ENCODE results near the gene MAP4. TPM values are rescaled to one million over a fixed set of nuclear protein-coding genes. Genes with fewer than 3 reads are reported as not detected.
"Not testable (repeated sequence)": the region's sequence is repeated elsewhere in the genome, so short reads cannot be mapped to it uniquely, and the experiment has no call there.

The MAP4 gene, protein sequence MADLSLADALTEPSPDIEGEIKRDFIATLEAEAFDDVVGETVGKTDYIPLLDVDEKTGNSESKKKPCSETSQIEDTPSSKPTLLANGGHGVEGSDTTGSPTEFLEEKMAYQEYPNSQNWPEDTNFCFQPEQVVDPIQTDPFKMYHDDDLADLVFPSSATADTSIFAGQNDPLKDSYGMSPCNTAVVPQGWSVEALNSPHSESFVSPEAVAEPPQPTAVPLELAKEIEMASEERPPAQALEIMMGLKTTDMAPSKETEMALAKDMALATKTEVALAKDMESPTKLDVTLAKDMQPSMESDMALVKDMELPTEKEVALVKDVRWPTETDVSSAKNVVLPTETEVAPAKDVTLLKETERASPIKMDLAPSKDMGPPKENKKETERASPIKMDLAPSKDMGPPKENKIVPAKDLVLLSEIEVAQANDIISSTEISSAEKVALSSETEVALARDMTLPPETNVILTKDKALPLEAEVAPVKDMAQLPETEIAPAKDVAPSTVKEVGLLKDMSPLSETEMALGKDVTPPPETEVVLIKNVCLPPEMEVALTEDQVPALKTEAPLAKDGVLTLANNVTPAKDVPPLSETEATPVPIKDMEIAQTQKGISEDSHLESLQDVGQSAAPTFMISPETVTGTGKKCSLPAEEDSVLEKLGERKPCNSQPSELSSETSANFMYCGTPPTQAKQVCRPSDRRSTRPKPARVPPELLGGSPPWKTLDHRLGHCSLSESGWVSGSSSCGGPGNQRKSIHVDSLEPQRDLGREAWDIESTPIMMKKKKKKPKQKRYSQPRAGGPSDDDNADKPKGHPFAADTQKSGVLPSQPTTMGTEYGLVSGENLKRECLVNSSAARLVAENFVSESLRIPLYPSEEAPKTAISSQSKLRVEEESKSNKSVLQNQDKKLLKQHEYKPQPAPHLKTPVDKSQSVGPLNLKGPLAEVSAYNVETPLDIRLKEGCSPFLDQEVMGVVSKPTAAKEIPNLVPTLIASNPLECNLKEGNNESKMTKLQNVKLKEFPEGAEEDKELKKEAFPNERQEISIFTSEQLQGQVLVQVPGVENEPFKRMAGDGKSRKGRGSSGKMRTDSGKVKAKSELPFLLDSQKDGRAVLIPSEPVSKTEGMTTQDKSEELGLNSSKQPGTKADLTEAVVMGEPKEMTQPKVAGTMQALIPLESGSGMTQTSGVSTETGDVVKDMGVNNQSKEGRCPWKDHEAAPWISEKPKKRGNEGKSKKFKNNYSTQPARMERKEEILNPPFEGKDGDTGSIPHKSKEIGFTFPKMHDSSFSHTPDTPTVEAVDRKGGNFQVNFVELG (N-terminal part only)
- 10 to 100 TPM; 95.2 to 96.7 TPM for total RNA-seq

- no peaks in the 10 kb centered on the region for H3K9me3 Mint-ChIP-seq
- DNase-seq, result no peak
- peaks cover 42% of the 10 kb centered on the region for H3K4me1 Mint-ChIP-seq
- no peak within 1 kb of the TSS for H3K4me3 Mint-ChIP-seq
- H3K27ac Mint-ChIP-seq, result peak within 1 kb of the TSS; percentile 61
- H3K27me3 Mint-ChIP-seq, result no peaks in the 10 kb centered on the region
- H3K36me3 Mint-ChIP-seq, result peaks cover 7% of the 10 kb centered on the region
These were observed at the start of gene MAP4 for GRCh38 chr3:48016301-48016973. Gene MAP4 (minus strand): TSS chr3:48016416. CDS start chr3:47998860, 17,556 bp downstream.

- Mint-ChIP-seq H3K36me3 (peaks cover 14% of the 10 kb centered on the region), H3K27me3 (no peaks in the 10 kb centered on the region), H3K4me3 (no peak overlapping the region), H3K27ac (no peak overlapping the region), H3K4me1 (peaks cover 8% of the 10 kb centered on the region), H3K9me3 (peaks cover 3% of the 10 kb centered on the region)
- DNase-seq, result no peak
These were observed 48.8 kb upstream of the MAP4 start for GRCh38 chr3:48065035-48065434.

GRCh38 chr3:48064292-48064829 is 48.1 kb upstream of the MAP4 start:
- DNase-seq, result no peak
- Mint-ChIP-seq H3K9me3 (peaks cover 3% of the 10 kb centered on the region), H3K27me3 (no peaks in the 10 kb centered on the region), H3K4me1 (peaks cover 8% of the 10 kb centered on the region), H3K27ac (no peak overlapping the region), H3K36me3 (peaks cover 16% of the 10 kb centered on the region), H3K4me3 (no peak overlapping the region)

GRCh38 chr3:48061586-48061985 is 45.4 kb upstream of the MAP4 start:
- H3K27ac Mint-ChIP-seq, H3K9me3 Mint-ChIP-seq, H3K27me3 Mint-ChIP-seq, DNase-seq, H3K4me3 Mint-ChIP-seq: not testable (repeated sequence)
- Mint-ChIP-seq H3K36me3 (peaks cover 22% of the 10 kb centered on the region), H3K4me1 (peaks cover 14% of the 10 kb centered on the region)

- Mint-ChIP-seq H3K27ac (no peak overlapping the region), H3K4me1 (peaks cover 11% of the 10 kb centered on the region), H3K36me3 (peaks cover 22% of the 10 kb centered on the region), H3K9me3 (peaks cover 2% of the 10 kb centered on the region), H3K27me3 (no peaks in the 10 kb centered on the region), H3K4me3 (no peak overlapping the region)
- no peak for DNase-seq
These were observed 41.9 kb upstream of the MAP4 start for GRCh38 chr3:48058091-48058490.

DNA sequence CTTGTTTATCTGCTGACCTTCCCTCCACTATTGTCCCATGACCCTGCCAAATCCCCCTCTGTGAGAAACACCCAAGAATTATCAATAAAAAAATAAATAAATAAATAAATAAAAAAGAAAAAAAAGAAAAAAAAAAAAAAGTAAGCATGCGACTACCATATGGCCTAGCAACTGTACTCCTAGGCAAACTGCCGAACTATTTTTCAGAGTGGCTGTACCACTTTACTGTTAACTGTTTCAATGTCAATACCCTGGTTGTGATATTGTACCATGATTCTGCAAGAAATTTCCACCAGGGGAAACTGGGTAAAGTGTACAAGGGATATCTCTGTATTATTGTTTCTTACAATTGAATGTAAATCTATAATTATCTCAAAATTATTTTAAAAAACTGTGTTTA is 41.3 kb upstream of the MAP4 start:
- H3K4me1 Mint-ChIP-seq, result peaks cover 17% of the 10 kb centered on the region
- H3K4me3 Mint-ChIP-seq, result no peak overlapping the region
- no peaks in the 10 kb centered on the region for H3K27me3 Mint-ChIP-seq
- H3K36me3 Mint-ChIP-seq, result peaks cover 19% of the 10 kb centered on the region
- H3K9me3 Mint-ChIP-seq, result peaks cover 2% of the 10 kb centered on the region
- no peak overlapping the region for H3K27ac Mint-ChIP-seq
- no peak for DNase-seq

- Mint-ChIP-seq H3K9me3 (no peaks in the 10 kb centered on the region), H3K4me1 (peaks cover 7% of the 10 kb centered on the region), H3K27me3 (no peaks in the 10 kb centered on the region), H3K4me3 (no peak overlapping the region), H3K27ac (no peak overlapping the region), H3K36me3 (peaks cover 11% of the 10 kb centered on the region)
- DNase-seq, result no peak
These were observed 31.7 kb upstream of the MAP4 start for GRCh38 chr3:48047841-48048464.

DNA sequence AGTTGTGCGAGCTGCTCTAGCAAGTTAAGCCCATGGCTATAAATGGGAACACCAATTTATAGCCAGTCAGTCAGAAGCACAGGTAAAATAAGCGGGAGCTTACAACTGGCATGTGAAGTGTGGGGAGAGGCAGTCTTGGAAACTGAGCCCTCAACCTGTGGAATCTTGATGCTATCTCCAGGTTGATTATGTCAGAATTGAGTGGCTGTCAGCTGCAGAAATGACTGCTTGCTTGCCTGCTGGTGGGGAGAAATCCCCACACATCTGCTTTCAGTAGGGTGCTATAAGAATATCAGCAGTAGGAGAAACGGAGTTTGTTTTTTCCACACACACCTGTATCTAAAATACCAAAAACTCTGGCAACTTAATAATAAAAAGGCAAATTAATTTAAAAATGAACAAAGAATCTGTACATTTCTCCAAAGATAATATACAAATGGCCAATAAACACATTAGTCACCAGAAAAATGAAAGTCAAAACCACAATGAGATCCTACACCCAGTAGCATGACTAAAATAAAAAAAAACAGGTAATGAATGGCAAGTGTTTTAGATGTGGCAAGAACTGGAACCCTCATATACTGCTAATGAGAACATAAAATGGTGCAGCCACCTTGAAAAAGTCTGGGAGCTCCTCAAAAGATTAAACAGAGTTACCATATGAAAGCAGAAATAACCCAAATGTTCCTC is 26.0 kb upstream of the MAP4 start:
- no peaks in the 10 kb centered on the region for H3K9me3 Mint-ChIP-seq
- no peak overlapping the region for H3K4me3 Mint-ChIP-seq
- H3K4me1 Mint-ChIP-seq, result peaks cover 23% of the 10 kb centered on the region
- no peak for DNase-seq
- peaks cover 4% of the 10 kb centered on the region for H3K36me3 Mint-ChIP-seq
- no peaks in the 10 kb centered on the region for H3K27me3 Mint-ChIP-seq
- H3K27ac Mint-ChIP-seq, result no peak overlapping the region

- Mint-ChIP-seq H3K27ac (no peak overlapping the region), H3K36me3 (peaks cover 7% of the 10 kb centered on the region), H3K27me3 (no peaks in the 10 kb centered on the region), H3K9me3 (no peaks in the 10 kb centered on the region), H3K4me3 (no peak overlapping the region), H3K4me1 (peaks cover 21% of the 10 kb centered on the region)
- no peak for DNase-seq
These were observed 23.4 kb upstream of the MAP4 start for GRCh38 chr3:48039487-48040190.

DNA sequence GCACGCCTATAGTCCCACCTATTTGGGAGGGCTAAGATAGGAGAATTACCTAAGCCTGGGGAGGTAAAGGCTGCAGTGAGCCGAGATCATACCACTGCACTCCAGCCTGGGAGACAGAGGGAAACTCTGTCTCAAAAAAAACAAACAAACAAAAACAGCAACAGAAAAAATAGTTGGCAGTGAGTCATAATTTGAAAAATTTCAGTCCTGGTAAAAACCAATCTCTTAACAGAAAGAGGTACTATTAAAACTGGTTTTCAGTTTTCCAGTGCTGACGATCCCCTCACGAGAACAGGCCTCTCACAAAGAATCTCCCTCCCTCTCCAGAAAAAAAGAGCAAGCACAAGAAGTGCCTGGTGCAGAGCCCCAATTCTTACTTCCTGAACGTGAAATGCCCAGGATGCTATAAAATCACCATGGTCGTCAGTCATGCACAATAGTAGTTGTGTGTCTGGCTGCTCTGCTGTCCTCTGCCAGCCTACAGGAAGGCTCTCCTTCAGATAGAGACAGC is 22.8 kb upstream of the MAP4 start:
- no peak for DNase-seq
- H3K4me3 Mint-ChIP-seq, result no peak overlapping the region
- H3K27ac Mint-ChIP-seq, result no peak overlapping the region
- H3K27me3 Mint-ChIP-seq, result no peaks in the 10 kb centered on the region
- H3K4me1 Mint-ChIP-seq, result peaks cover 26% of the 10 kb centered on the region
- H3K9me3 Mint-ChIP-seq, result no peaks in the 10 kb centered on the region
- H3K36me3 Mint-ChIP-seq, result peaks cover 7% of the 10 kb centered on the region

DNA sequence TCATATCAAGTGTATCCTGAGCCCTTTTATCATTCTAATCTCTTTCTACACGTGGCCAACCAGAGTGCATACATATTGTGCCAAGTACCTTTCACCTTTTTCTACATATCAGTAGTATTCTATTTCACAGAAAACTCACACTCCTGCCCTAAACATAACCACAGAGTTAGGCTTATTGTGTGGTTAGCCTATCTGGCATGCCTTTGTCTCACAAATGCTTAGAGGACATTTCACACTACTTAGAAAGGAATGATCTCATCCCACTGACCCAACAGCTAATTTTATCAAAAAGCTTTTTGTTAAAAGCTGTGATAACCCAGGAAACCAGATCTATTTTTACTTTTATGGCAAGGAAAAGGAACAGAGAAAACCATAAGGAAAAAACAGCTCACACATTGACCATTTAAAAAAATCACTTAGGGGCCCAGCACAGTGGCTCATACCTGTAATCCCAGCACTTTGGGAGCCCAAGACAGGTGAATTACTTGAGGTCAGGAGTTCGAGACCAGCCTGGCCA is 17.8 kb upstream of the MAP4 start:
- DNase-seq, result no peak
- Mint-ChIP-seq H3K27ac (peak overlapping the region; percentile 14), H3K4me3 (no peak overlapping the region), H3K36me3 (peaks cover 6% of the 10 kb centered on the region), H3K9me3 (no peaks in the 10 kb centered on the region), H3K27me3 (no peaks in the 10 kb centered on the region), H3K4me1 (peaks cover 26% of the 10 kb centered on the region)

GRCh38 chr3:48030188-48030587 is 14.0 kb upstream of the MAP4 start:
- no peak overlapping the region for H3K27ac Mint-ChIP-seq
- no peaks in the 10 kb centered on the region for H3K9me3 Mint-ChIP-seq
- DNase-seq, result no peak
- no peak overlapping the region for H3K4me3 Mint-ChIP-seq
- H3K27me3 Mint-ChIP-seq, result no peaks in the 10 kb centered on the region
- H3K36me3 Mint-ChIP-seq, result peaks cover 4% of the 10 kb centered on the region
- peaks cover 23% of the 10 kb centered on the region for H3K4me1 Mint-ChIP-seq

All from activated naive CD8-positive, alpha-beta T cell treated with anti-CD3 and anti-CD28 coated beads for 36 hours (primary cell).